ENCODE data around the gene ZBTB20.

ZBTB20 gene

DNA sequence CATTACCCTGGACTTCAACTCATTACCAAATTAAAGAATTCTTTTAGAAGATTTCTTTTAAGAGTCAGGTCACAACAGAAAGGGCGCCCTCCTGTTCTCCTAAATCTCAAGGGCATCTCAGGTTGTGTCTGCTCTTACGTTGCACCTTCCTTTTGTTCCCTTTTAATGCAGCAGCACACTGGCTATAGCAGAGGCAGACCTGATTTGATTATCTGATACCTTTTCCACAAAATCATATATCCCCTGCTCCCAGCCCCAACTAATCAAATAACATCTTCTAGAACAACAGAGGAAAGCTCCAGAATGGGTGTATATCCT lies 813.2 kb downstream of the ZBTB20 start:
- no peak for DNase-seq (ENCODE audit: low read depth, low spot score)
- ChIA-PET CTCF (interaction anchor here (0.8 to 1.3 kb wide), 3 partner anchors 10 to 20 kb away, joined by 3 to 4 read pairs (median 3); no protein-coding TSS in a partner anchor), POLR2A (no interaction called here)
- no peak overlapping the region for H3K4me3 ChIP-seq (ENCODE audit: low read depth, low read length)
- TF ChIP-seq, protein P1, sequence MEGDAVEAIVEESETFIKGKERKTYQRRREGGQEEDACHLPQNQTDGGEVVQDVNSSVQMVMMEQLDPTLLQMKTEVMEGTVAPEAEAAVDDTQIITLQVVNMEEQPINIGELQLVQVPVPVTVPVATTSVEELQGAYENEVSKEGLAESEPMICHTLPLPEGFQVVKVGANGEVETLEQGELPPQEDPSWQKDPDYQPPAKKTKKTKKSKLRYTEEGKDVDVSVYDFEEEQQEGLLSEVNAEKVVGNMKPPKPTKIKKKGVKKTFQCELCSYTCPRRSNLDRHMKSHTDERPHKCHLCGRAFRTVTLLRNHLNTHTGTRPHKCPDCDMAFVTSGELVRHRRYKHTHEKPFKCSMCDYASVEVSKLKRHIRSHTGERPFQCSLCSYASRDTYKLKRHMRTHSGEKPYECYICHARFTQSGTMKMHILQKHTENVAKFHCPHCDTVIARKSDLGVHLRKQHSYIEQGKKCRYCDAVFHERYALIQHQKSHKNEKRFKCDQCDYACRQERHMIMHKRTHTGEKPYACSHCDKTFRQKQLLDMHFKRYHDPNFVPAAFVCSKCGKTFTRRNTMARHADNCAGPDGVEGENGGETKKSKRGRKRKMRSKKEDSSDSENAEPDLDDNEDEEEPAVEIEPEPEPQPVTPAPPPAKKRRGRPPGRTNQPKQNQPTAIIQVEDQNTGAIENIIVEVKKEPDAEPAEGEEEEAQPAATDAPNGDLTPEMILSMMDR (IDR thresholded peaks at IDR 0.05; ENCODE audit: insufficient read depth, low read length, missing control alignments), result no peak

DNA sequence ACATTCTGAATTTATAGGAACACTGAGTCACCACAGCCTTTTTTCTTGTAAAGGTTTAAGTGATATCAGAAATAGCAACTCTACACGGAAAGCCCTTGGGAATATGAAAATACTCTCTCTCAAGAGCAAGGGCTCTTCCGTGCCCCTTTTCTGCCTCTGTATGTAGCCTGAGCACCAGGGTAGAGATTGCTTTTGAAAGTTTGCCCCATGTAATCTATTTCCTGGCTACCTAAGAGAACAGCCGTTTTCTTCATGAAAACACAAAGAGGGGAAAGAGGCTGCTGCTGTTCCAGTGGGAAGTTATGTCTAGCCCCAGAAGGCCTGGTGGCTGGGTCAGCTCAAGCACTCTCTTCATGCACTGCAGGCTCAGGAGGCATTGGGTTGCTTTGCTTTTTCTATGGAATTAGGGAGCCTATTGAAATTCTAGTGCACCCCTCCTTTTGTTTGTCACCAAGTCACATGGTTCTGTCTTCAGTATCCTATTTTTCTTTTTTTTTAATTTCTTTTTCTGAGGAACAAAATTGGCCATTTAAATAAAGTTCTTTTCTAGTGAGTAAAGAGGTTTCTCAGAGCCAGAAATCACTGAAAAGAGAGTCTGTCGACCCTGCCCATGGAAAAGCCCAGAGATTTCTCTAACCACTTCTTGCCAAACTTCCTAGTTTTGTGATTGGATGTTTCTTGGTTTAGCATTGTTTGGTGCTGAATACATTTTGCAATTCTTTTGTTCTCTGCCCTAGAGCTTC lies 813.7 kb downstream of the ZBTB20 start:
- no peak overlapping the region for H3K4me3 ChIP-seq (ENCODE audit: low read depth, low read length)
- TF ChIP-seq, protein P1 (IDR thresholded peaks at IDR 0.05; ENCODE audit: insufficient read depth, low read length, missing control alignments), result no peak
- ChIA-PET CTCF (interaction anchor here (0.8 to 1.1 kb wide), 2 partner anchors 9 to 20 kb away, joined by 3 to 4 read pairs; no protein-coding TSS in a partner anchor), POLR2A (no interaction called here)
- DNase-seq (ENCODE audit: low read depth, low spot score), result no peak

DNA sequence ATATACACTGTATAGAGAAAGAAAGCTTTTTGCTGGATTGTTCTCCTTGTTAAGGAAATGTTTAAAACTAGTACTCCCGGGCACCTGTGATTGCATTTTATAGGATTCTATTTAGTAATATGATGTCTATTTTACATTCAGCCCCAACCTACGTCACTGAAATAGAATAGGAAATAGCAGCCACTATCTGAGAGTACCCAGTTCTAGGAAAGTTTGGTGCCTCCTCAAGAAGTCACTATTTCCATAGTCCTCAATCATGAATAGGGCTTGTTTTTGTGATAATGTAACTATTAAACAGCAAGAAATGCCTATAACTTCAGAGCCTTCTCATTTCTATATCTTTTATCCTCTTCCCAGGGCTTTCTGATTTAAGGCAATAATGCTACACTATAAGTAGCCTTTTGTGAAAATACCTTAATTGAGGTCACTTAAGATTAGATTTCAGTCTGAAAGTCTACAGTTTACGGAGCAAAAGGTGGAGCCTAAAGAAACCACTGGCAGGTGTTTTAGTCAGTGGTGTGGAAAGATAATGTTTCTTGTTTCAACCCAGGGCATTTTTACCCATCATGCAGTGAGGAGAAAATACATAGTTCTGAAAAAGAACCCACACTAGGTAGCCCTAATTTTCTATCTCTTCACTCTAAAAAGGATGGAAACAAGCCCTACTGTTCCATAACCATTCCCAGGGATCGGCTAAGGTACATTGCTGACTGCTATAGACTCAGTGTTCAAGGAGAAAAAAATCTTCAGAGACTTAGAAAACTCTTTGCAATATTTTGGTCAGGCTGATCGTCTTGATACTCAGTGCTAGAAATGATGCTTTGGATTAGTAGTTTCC lies 814.5 kb downstream of the ZBTB20 start:
- ChIA-PET POLR2A (no interaction called here), CTCF (interaction anchor here (1.1 kb wide), 1 partner anchor 9 kb away, joined by 3 read pairs; no protein-coding TSS in a partner anchor)
- no peak overlapping the region for H3K4me3 ChIP-seq (ENCODE audit: low read depth, low read length)

DNA sequence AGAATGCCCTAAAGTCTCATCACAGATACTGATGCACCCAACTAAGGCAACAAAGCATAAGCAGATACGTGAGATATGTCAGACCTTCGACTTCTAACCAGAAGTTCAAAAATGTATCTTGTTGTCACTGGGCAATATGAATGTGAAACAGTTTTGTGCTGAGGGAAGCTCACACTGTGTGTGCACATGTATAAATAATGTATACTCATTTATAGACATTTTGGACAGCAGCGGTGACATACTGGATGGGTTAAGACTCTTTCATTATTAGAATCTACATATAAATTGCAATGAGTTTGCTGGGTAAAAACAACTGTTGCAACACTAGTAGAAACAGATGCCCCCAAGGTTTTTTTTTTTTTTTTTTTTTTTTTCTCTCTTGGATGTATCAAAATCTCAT lies 815.4 kb downstream of the ZBTB20 start:
- DNase-seq (ENCODE audit: low read depth, low spot score), result no peak
- CTCF ChIA-PET, result no interaction called here
- no peak overlapping the region for H3K4me3 ChIP-seq (ENCODE audit: low read depth, low read length)
- POLR2A ChIA-PET, result no interaction called here
- TF ChIP-seq, protein P1 (IDR thresholded peaks at IDR 0.05; ENCODE audit: insufficient read depth, low read length, missing control alignments), result no peak

More for the DNA sequence above, 814.5 kb downstream of the ZBTB20 start:
- no peak for DNase-seq (ENCODE audit: low read depth, low spot score)
- TF ChIP-seq, protein P1 (IDR thresholded peaks at IDR 0.05; ENCODE audit: insufficient read depth, low read length, missing control alignments), result no peak

DNA sequence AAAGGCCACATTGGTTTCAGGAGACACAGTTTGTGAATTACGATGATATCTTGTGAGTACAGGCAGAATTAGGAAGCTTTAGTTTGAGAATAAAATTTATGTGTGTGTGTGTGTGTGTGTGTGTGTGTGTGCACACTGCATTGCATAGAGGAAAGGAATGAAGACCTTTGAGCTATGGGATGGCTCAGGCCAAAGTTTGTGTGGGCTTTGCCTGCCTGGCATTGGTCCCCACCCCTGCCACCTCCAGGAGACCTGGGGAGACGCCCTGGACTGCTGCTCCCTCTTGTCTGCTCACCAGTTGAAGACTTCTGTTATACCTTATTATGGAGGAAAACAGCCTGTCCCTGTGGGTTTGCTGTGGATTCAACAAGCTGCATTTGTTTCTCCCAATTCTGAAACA lies 816.1 kb downstream of the ZBTB20 start:
- POLR2A ChIA-PET, result no interaction called here
- CTCF ChIA-PET, result no interaction called here

DNA sequence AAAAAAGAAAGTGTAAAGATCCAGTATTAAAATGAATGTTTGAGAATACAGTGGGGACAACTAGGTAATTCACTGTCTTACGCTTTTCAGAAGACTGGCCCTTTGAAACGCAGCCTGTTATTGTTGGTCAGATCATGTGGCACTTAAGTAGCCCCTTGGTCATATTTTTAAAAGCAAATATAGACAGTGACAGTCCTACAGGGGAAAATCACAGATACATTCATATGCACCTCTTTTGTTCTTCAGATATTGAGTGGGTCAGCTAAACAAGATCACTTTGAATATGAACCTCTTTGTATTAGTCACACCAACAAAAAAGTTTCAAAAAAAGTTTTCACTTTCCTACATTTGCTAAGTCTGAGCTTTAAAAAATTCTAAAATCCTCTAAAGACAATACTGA lies 817.3 kb downstream of the ZBTB20 start:
- TF ChIP-seq, protein P1 (IDR thresholded peaks at IDR 0.05; ENCODE audit: insufficient read depth, low read length, missing control alignments), result no peak
- POLR2A ChIA-PET, result no interaction called here
- DNase-seq (ENCODE audit: low read depth, low spot score), result no peak
- CTCF ChIA-PET, result no interaction called here
- no peak overlapping the region for H3K4me3 ChIP-seq (ENCODE audit: low read depth, low read length)

More for the DNA sequence above, 816.1 kb downstream of the ZBTB20 start:
- DNase-seq (ENCODE audit: low read depth, low spot score), result no peak
- TF ChIP-seq, protein P1 (IDR thresholded peaks at IDR 0.05; ENCODE audit: insufficient read depth, low read length, missing control alignments), result no peak
- no peak overlapping the region for H3K4me3 ChIP-seq (ENCODE audit: low read depth, low read length)

All from AG04449 (cell line).